SK-N-MC (cell line): ENCODE data around the gene IFT122.

Experiments
- EZH2 ChIP-seq: fragments of 200-600 bp; sonication (generic); IDR thresholded peaks from one replicate; pipeline ENCODE4 v1.6.1; 2017; ENCODE audit warnings: antibody characterized with exemption
- FOXP2 ChIP-seq: optimal IDR thresholded peaks from 2 replicates; pipeline ENCODE3; 2011; ENCODE audit warnings: mild to moderate bottlenecking, moderate library complexity; ENCODE audit not compliant: insufficient read depth; ENCODE audit errors: extremely low read length, control extremely low read depth
- POLR2AphosphoS5 ChIP-seq: IDR thresholded peaks from 2 replicates; pipeline ENCODE4 v1.6.1; 2012; ENCODE audit warnings: mild to moderate bottlenecking, low read depth, low read length, borderline replicate concordance

GRCh38 chr3:129549006-129549800, 109.2 kb downstream of the IFT122 start:
- TF ChIP-seq EZH2: no peak
- no peak for TF ChIP-seq POLR2AphosphoS5
- no peak for TF ChIP-seq FOXP2
